ENCODE measurements around the gene BTRC. TPM values are rescaled to one million over a fixed set of nuclear protein-coding genes. Genes with fewer than 3 reads are reported as not detected.
"Not testable (repeated sequence)": the region's sequence is repeated elsewhere in the genome, so short reads cannot be mapped to it uniquely, and the experiment has no call there.

The BTRC gene
- total and polyA plus RNA-seq, 7 donors: 6.1 to 19.3 (median 16.4) TPM

GRCh38 chr10:101322266-101323108, 31.5 kb upstream of the BTRC start:
- no peaks in the 10 kb centered on the region for H3K36me3 ChIP-seq (ENCODE audit: insufficient read depth in 1 of 2, low read depth in 1 of 2)
- no peaks in the 10 kb centered on the region for H3K4me1 ChIP-seq
- no peak for DNase-seq
- H3K9me3 ChIP-seq: no peaks in the 10 kb centered on the region
- no peak overlapping the region for H3K27ac ChIP-seq
- H3K27me3 ChIP-seq (ENCODE audit: insufficient read depth in 3 of 3, low read length in 2 of 3): no peaks in the 10 kb centered on the region
- no peak for TF ChIP-seq CTCF (IDR thresholded peaks at IDR 0.05)
- no peak overlapping the region for H3K4me3 ChIP-seq
- 61 to 69% (median 65%) methylated on average over 20 to 21 of the region's 21 CpGs for WGBS, 3 donors
- ATAC-seq: no peak
- intact Hi-C loops (cut with DNase I): no loop called here

- no peak for DNase-seq
- intact Hi-C loops (cut with DNase I): no loop called here
- no peak for TF ChIP-seq CTCF (IDR thresholded peaks at IDR 0.05)
- Histone ChIP-seq H3K9me3 (no peaks in the 10 kb centered on the region), H3K4me3 (no peak overlapping the region), H3K27me3 (ENCODE audit: insufficient read depth in 3 of 3, low read length in 2 of 3) (no peaks in the 10 kb centered on the region), H3K27ac (no peak overlapping the region), H3K36me3 (ENCODE audit: insufficient read depth in 1 of 2, low read depth in 1 of 2) (no peaks in the 10 kb centered on the region), H3K4me1 (no peaks in the 10 kb centered on the region)
- no peak for ATAC-seq
- 75 to 91% (median 77%) methylated on average over 2 of the region's 2 CpGs for WGBS, 3 donors
Observed at GRCh38 chr10:101323495-101323894, 30.5 kb upstream of the BTRC start.

- 71 to 100% (median 100%) methylated on average over 1 of the region's 1 CpG for WGBS, 3 donors
- ATAC-seq; H3K4me3 ChIP-seq; H3K4me1 ChIP-seq; H3K36me3 ChIP-seq (ENCODE audit: insufficient read depth in 1 of 2, low read depth in 1 of 2); H3K27me3 ChIP-seq (ENCODE audit: insufficient read depth in 3 of 3, low read length in 2 of 3); DNase-seq; H3K27ac ChIP-seq; H3K9me3 ChIP-seq; intact Hi-C loops (cut with DNase I): not testable (repeated sequence)
Observed at GRCh38 chr10:101327454-101327853, 26.5 kb upstream of the BTRC start.

- intact Hi-C loops (cut with DNase I): no loop called here
- Histone ChIP-seq H3K4me1 (no peaks in the 10 kb centered on the region), H3K36me3 (ENCODE audit: insufficient read depth in 1 of 2, low read depth in 1 of 2) (no peaks in the 10 kb centered on the region), H3K4me3 (no peak overlapping the region), H3K9me3 (no peaks in the 10 kb centered on the region), H3K27ac (no peak overlapping the region), H3K27me3 (ENCODE audit: insufficient read depth in 3 of 3, low read length in 2 of 3) (no peaks in the 10 kb centered on the region)
- DNase-seq (no peak), ATAC-seq (no peak)
- TF ChIP-seq CTCF (IDR thresholded peaks at IDR 0.05): no peak
- 82 to 85% (median 85%) methylated on average over 3 of the region's 3 CpGs for WGBS, 3 donors
Observed at GRCh38 chr10:101329341-101330032, 24.5 kb upstream of the BTRC start.

- Histone ChIP-seq H3K27ac (no peak overlapping the region), H3K4me1 (no peaks in the 10 kb centered on the region), H3K27me3 (ENCODE audit: insufficient read depth in 3 of 3, low read length in 2 of 3) (no peaks in the 10 kb centered on the region), H3K36me3 (ENCODE audit: insufficient read depth in 1 of 2, low read depth in 1 of 2) (no peaks in the 10 kb centered on the region), H3K4me3 (no peak overlapping the region), H3K9me3 (no peaks in the 10 kb centered on the region)
- ATAC-seq (no peak), DNase-seq (no peak)
- intact Hi-C loops (cut with DNase I): no loop called here
- no peak for TF ChIP-seq CTCF (IDR thresholded peaks at IDR 0.05)
- WGBS, 3 donors: 50 to 70% (median 65%) methylated on average over 4 of the region's 4 CpGs
Observed at GRCh38 chr10:101330231-101330630, 23.7 kb upstream of the BTRC start.

Data from psoas muscle (tissue), 8 donors.